K562 (cell line): ENCODE data around the gene WDR93. TPM values are rescaled to one million over a fixed set of nuclear protein-coding genes. Genes with fewer than 3 reads are reported as not detected.
A peak's percentile ranks its signal among the peaks of the same experiment; 100 is the strongest.

Experiments
- ATAC-seq: fragments of 200-7000 bp; cut with Tn5 transposase; 3 replicates; pipeline ENCODE4 v1.9.1; 2020; ENCODE audit warnings: moderate library complexity
- BruUV-seq: library from RNA; stranded (reverse); fragments of 400-500 nt; replicated peaks from 2 replicates; lab custom pipeline; 2021; lab: Mats Ljungman, UMichigan
- CTCF ChIA-PET: fragments of 300-600 bp; formaldehyde crosslinking; extraction: SDS; loops from one replicate; lab custom pipeline; 2021; ENCODE audit warnings: low intra/inter-chr PET ratio; lab: Yijun Ruan, JAX
- POLR2A ChIA-PET: fragments of 300-600, 350-650 bp; sonication (Branson Sonifier 250); formaldehyde crosslinking; extraction: SDS; loops from one replicate; lab custom pipeline; 2021; ENCODE audit warnings: antibody characterized with exemption, inconsistent platforms; lab: Yijun Ruan, JAX
- DNase-seq, 4 experiments: peaks; one replicate each; pipeline versions ENCODE4 v3.0.0 to v3.0.0-alpha.2; 2011 to 2018; ENCODE audit warnings: low spot score in 3 of 4, mixed read lengths in 3 of 4; ENCODE audit errors: extremely low read depth in 1 of 4
- FAIRE-seq: peaks from 2 replicates; lab custom pipeline; 2011; peaks lifted over from hg19 to GRCh38; lab: Jason Lieb, UNC
- H2AFZ ChIP-seq: 2 replicates; pipeline ENCODE4 v1.6.0; 2011; ENCODE audit warnings: low read depth, low read length, control low read depth, inconsistent platforms
- H3K27ac ChIP-seq: fragments of 200-600 bp; 3 replicates; pipeline ENCODE4 v1.8.0; 2011; ENCODE audit warnings: low read depth, mild to moderate bottlenecking, control low read depth, inconsistent platforms, low read length, moderate library complexity, mixed read lengths; ENCODE audit errors: extremely low read depth
- H3K27me3 ChIP-seq, 2 experiments: fragments of 300-600 bp in 1 of 2; 2 replicates in 1 of 2; 3 replicates in 1 of 2; pipeline versions ENCODE4 v1.6.0 to v1.8.0; 2011; ENCODE audit warnings: inconsistent platforms in 2 of 2, low read length in 2 of 2, mild to moderate bottlenecking in 1 of 2, mixed read lengths in 1 of 2, moderate library complexity in 1 of 2; ENCODE audit not compliant: control insufficient read depth in 2 of 2, insufficient read depth in 2 of 2
- H3K36me3 ChIP-seq: fragments of 300-600 bp; 3 replicates; pipeline ENCODE4 v1.8.0; 2011; ENCODE audit warnings: mild to moderate bottlenecking, low read length, inconsistent platforms; ENCODE audit not compliant: control insufficient read depth, insufficient read depth
- H3K4me1 ChIP-seq, 2 experiments: fragments of 200-600 bp in 1 of 2; replicated peaks in 1 of 2; 2 replicates in 1 of 2; 3 replicates in 1 of 2; pipeline versions ENCODE4 v1.5.1 to v1.8.0; 2011; ENCODE audit warnings: inconsistent platforms in 2 of 2, low read length in 2 of 2, mild to moderate bottlenecking in 1 of 2, mixed read lengths in 1 of 2, moderate library complexity in 1 of 2; ENCODE audit not compliant: control insufficient read depth in 2 of 2, insufficient read depth in 2 of 2
- H3K4me2 ChIP-seq: 2 replicates; pipeline ENCODE4 v1.6.1; 2011; ENCODE audit warnings: low read length, control low read depth, inconsistent platforms, mixed read lengths; ENCODE audit not compliant: insufficient read depth
- H3K4me3 ChIP-seq: fragments of 200-600 bp; sonication (generic), shearing (Covaris generic); 2 replicates; pipeline ENCODE4 v1.5.1; 2016; ENCODE audit warnings: control low read depth, inconsistent platforms
- H3K79me2 ChIP-seq: fragments of 200-600 bp; 3 replicates; pipeline ENCODE4 v1.8.0; 2011; ENCODE audit warnings: low read length, inconsistent platforms; ENCODE audit not compliant: control insufficient read depth, insufficient read depth
- H3K9ac ChIP-seq, 2 experiments: 2 replicates each; pipeline versions ENCODE4 v1.6.0 to v1.6.1; 2011; ENCODE audit warnings: low read depth in 2 of 2, low read length in 2 of 2, control low read depth in 1 of 2, inconsistent platforms in 1 of 2, mild to moderate bottlenecking in 1 of 2, mixed read lengths in 1 of 2; ENCODE audit not compliant: insufficient read depth in 1 of 2
- H3K9me1 ChIP-seq: one replicate; pipeline ENCODE4 v1.6.0; 2011; ENCODE audit warnings: inconsistent platforms, mild to moderate bottlenecking, low read length, moderate library complexity; ENCODE audit not compliant: control insufficient read depth, insufficient read depth
- H3K9me3 ChIP-seq: replicated peaks from 2 replicates; pipeline ENCODE4 v1.5.1; 2011; ENCODE audit warnings: low read depth, low read length, inconsistent platforms; ENCODE audit not compliant: control insufficient read depth, insufficient read depth
- H4K20me1 ChIP-seq: replicated peaks from 2 replicates; pipeline ENCODE4 v1.6.1; 2011; ENCODE audit warnings: low read length, inconsistent platforms, mixed read lengths; ENCODE audit not compliant: control insufficient read depth, insufficient read depth
- CEBPG ChIP-seq, 3 experiments: fragments of 200-800 bp in 1 of 3; sonication (Bioruptor generic) in 1 of 3; sonication (generic) in 1 of 3; formaldehyde crosslinking in 1 of 3; IDR thresholded peaks in 2 of 3; conservative IDR thresholded peaks in 1 of 3; 2 replicates each; pipeline versions ENCODE4 v1.6.1 to v1.8.0; 2016 to 2022; ENCODE audit warnings: missing compliant biosample characterization in 2 of 3, missing genetic modification characterization in 2 of 3, mild to moderate bottlenecking in 1 of 3, missing genetic modification reagents in 1 of 3
- YY1 ChIP-seq, 3 experiments: IDR thresholded peaks; 2 replicates each; pipeline ENCODE4 v1.6.1; 2011; ENCODE audit warnings: low read length in 2 of 3, mild to moderate bottlenecking in 2 of 3, moderate library complexity in 2 of 3, borderline replicate concordance in 1 of 3, control low read depth in 1 of 3, low read depth in 1 of 3; ENCODE audit not compliant: insufficient read depth in 3 of 3, insufficient replicate concordance in 2 of 3, control insufficient read depth in 1 of 3, insufficient read length in 1 of 3; ENCODE audit errors: extremely low read depth in 1 of 3
- ZNF431 ChIP-seq: sonication (generic); formaldehyde crosslinking; IDR thresholded peaks from 2 replicates; pipeline ENCODE4 v1.8.0; 2022; ENCODE audit warnings: mild to moderate bottlenecking, missing genetic modification reagents
- WGBS: fragments of 100-300 bp; shearing (Covaris generic); methylation state at CpG from one replicate; pipeline ENCODE4 v1.1.6; 2016; ENCODE audit warnings: low coverage, mixed read lengths; ENCODE audit not compliant: insufficient coverage; ENCODE audit errors: missing lambda C conversion rate; 5-methylcytosine and 5-hydroxymethylcytosine counted together
- in situ Hi-C: fragments of 300-500 bp; cut with MboI; formaldehyde crosslinking; loops from 4 replicates; pipeline ENCODE4 v1.15.0; 2018; ENCODE audit warnings: inconsistent platforms, mixed read lengths
- intact Hi-C: fragments of 100-400 bp; cut with micrococcal nuclease; formaldehyde crosslinking; loops from 2 replicates; pipeline ENCODE4 v1.14.2; 2022
- polyA plus RNA-seq, 8 experiments: library from polyadenylated mRNA; depleted of rRNA in 4 of 8; stranded (reverse) in 5 of 8; unstranded in 3 of 8; fragments of >200 nt; fragmentation: Nextera tagmentation in 2 of 8; fragmentation: Illumina TruSeq in 1 of 8; extraction: Ambion mirVana in 2 of 8; extraction: Trizol in 1 of 8; gene quantifications; 2 replicates each; pipeline versions ENCODE4 v1.2.1 to v1.2.3, GENCODE V29; 2011 to 2014; ENCODE audit warnings: inconsistent platforms in 1 of 8, missing spikeins in 1 of 8
- total RNA-seq, 7 experiments: library from RNA; depleted of rRNA in 6 of 7; stranded (reverse); fragments of >200 nt in 6 of 7; fragmentation: Illumina TruSeq in 2 of 7; extraction: Trizol in 2 of 7; gene quantifications; 2 replicates each; pipeline versions ENCODE4 v1.2.1 to v1.2.3, GENCODE V29; 2011 to 2021; ENCODE audit warnings: low replicate concordance in 1 of 7
- TF ChIP-seq, protein P1 (sequence below), 2 experiments: IDR thresholded peaks in 1 of 2; conservative IDR thresholded peaks in 1 of 2; 2 replicates each; pipeline ENCODE4 v1.6.1; 2016; ENCODE audit warnings: low read depth in 2 of 2, mild to moderate bottlenecking in 1 of 2, missing compliant biosample characterization in 1 of 2, missing genetic modification characterization in 1 of 2, moderate library complexity in 1 of 2
- TF ChIP-seq, protein P2 (sequence below): fragments of 450-650 bp; formaldehyde crosslinking; IDR thresholded peaks from 2 replicates; pipeline ENCODE4 v1.4.0; 2020; ENCODE audit warnings: mild to moderate bottlenecking, mixed read lengths

WDR93 gene
- total and polyA plus RNA-seq, 9 of the 15 experiments (the other 6 are each of a cell fraction or from before 2014, with no cell fraction given), result not detected

GRCh38 chr15:89680282-89680873, 10.2 kb upstream of the WDR93 start:
- H3K36me3 ChIP-seq, result no peaks in the 10 kb centered on the region
- no peak overlapping the region for H3K4me3 ChIP-seq
- H3K4me2 ChIP-seq, result no peak overlapping the region
- no peaks in the 10 kb centered on the region for H3K9me3 ChIP-seq
- H2AFZ ChIP-seq, result no peak overlapping the region
- 6% methylated on average over 5 of the region's 5 CpGs for WGBS
- H4K20me1 ChIP-seq, result no peaks in the 10 kb centered on the region
- H3K27me3 ChIP-seq, result peaks cover 17 to 44% of the 10 kb centered on the region in 2 experiments; a peak in 4 of 5 replicates
- H3K9ac ChIP-seq, result no peak overlapping the region
- in situ Hi-C loops (no loop called here), intact Hi-C loops (no loop called here)
- FAIRE-seq (no peak), DNase-seq (no peak), ATAC-seq (no peak)
- no peaks in the 10 kb centered on the region for H3K79me2 ChIP-seq
- ChIA-PET CTCF (no interaction called here), POLR2A (interaction anchor here (0.6 kb wide), 1 partner anchor 344 kb away, joined by 3 read pairs; no protein-coding TSS in a partner anchor)
- no peaks in the 10 kb centered on the region for H3K4me1 ChIP-seq
- H3K9me1 ChIP-seq, result no peaks in the 10 kb centered on the region
- no peak overlapping the region for H3K27ac ChIP-seq
- BruUV-seq, result no TSS peak
- TF ChIP-seq ZNF431 (CRISPR knock-in tag) (no peak), CEBPG (CRISPR knock-in tag; IDR thresholded peaks at IDR 0.05) (no peak), CEBPG (tag; conservative IDR thresholded peaks at IDR 0.05 in 1 of 2, IDR thresholded peaks at IDR 0.05 in 1 of 2) (0 out of 4 replicates have a peak, but pooled peaks have one; percentile 14 to 30), YY1 (IDR thresholded peaks at IDR 0.05; ENCODE audit: borderline replicate concordance in 1 of 3, control insufficient read depth in 1 of 3, extremely low read depth in 1 of 3, insufficient read depth in 3 of 3, insufficient read length in 1 of 3, insufficient replicate concordance in 2 of 3, low read depth in 1 of 3, low read length in 2 of 3) (no peak)
- TF ChIP-seq, protein P1, sequence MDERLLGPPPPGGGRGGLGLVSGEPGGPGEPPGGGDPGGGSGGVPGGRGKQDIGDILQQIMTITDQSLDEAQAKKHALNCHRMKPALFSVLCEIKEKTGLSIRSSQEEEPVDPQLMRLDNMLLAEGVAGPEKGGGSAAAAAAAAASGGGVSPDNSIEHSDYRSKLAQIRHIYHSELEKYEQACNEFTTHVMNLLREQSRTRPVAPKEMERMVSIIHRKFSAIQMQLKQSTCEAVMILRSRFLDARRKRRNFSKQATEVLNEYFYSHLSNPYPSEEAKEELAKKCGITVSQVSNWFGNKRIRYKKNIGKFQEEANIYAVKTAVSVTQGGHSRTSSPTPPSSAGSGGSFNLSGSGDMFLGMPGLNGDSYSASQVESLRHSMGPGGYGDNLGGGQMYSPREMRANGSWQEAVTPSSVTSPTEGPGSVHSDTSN (CRISPR knock-in tag; IDR thresholded peaks at IDR 0.05; ENCODE audit: low read depth), result no peak
- TF ChIP-seq, protein P1 (tag; conservative IDR thresholded peaks at IDR 0.05; ENCODE audit: low read depth), result no peak
- TF ChIP-seq, protein P2, sequence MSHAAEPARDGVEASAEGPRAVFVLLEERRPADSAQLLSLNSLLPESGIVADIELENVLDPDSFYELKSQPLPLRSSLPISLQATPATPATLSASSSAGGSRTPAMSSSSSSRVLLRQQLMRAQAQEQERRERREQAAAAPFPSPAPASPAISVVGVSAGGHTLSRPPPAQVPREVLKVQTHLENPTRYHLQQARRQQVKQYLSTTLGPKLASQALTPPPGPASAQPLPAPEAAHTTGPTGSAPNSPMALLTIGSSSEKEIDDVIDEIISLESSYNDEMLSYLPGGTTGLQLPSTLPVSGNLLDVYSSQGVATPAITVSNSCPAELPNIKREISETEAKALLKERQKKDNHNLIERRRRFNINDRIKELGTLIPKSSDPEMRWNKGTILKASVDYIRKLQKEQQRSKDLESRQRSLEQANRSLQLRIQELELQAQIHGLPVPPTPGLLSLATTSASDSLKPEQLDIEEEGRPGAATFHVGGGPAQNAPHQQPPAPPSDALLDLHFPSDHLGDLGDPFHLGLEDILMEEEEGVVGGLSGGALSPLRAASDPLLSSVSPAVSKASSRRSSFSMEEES, result no peak
